Kidney tubule cell (primary cell): ENCODE results near the gene SCAMP2.

Source experiments
- DNase-seq: peaks from one replicate; pipeline ENCODE4 v3.0.0-alpha.2; 2018; ENCODE audit warnings: low spot score

Gene SCAMP2

DNA sequence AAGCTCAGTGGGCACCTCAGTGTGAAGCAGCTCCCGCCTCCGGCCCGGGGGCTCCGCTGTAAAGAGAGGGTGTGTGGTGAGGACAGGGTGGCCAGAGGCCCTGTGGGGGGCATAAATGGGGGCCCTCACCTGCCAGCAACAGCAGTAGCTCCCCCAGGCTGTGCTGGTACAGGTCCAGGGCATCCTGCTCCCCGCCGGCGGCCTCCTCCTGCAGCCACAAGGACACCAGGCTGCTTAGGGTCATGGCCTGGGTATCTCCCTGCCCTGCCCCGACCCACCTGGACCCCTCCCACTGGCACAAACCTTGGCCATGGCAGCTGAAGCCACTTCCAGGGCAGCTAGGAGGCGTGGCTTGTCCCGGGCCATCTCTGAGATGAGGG lies 35.0 kb downstream of the SCAMP2 start:
- no peak for DNase-seq

DNA sequence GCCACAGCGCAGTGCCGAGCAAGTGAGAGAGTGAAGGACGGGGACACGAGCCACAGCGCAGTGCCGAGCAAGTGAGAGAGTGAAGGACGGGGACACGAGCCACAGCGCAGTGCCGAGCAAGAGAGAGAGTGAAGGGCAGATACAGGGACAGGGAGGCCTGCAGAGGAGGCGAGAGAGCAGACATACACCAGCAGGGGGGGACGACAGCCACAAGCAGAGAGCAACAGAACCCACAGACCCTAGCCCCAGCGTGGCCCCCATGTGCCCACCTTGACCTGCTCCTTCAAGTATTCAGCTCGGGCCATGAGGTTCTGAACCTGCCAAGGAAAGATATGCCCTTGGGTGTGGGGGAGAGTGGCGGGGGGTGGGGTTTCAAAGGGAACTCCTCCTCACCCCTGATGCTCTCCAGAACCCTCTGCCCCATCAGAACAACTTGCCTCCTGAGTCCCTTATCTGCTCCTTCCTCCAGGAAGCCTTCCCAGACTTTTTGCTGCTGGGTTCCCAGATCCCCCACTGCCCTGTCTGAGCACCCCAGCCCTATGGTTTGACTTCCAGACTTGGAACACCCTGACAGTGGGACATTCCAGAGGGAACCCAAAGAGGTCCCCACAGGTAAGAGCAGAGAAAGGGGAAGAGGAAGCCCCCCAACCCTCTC lies 35.6 kb downstream of the SCAMP2 start:
- DNase-seq: no peak

DNA sequence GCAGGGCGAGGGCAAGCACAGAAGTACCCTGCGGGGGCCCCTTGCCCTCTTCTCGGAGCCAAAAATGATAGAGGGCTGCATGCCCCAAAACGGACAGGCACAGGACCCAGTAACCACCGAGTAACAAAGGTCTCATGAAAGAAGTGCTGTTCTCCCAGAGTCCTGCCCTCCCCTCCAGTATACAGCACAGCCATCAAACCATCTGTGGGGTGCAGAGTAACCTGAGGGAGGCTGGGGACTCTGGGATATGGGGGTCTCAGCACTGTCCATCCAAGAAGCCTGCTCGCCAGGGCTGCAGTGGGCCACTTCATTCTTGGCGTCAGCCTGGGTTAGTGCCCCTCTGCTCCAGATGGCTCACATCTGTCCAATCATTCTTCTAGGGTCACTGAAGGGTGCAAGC lies 36.3 kb downstream of the SCAMP2 start:
- DNase-seq: no peak

DNA sequence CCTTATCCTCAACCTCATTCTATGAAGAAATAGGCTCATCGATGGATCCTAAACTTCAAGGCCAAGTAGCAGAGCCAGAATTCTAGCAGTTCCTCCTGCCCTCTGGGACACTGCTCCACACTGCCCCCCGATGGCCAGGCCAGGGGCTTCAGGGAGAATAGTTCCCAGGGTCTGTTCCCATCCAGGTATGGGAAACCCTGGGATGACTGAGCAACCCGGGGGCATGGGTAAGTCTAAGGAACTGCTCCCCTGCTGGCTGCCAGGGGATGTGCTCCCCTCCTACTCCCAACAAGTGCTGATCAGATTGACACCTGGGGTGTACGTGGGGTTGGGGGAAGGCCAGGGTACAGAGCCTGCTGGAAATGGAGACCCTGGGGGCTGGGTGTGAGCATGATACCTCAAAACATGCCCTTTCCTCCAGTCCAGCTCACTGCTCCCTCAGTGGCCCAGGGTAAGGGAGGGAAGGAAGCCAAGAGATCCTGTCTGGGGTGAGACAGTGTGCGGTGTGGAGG lies 37.8 kb downstream of the SCAMP2 start:
- peak; percentile 80 for DNase-seq

GRCh38 chr15:74833376-74834107 lies 39.6 kb downstream of the SCAMP2 start:
- DNase-seq: no peak

DNA sequence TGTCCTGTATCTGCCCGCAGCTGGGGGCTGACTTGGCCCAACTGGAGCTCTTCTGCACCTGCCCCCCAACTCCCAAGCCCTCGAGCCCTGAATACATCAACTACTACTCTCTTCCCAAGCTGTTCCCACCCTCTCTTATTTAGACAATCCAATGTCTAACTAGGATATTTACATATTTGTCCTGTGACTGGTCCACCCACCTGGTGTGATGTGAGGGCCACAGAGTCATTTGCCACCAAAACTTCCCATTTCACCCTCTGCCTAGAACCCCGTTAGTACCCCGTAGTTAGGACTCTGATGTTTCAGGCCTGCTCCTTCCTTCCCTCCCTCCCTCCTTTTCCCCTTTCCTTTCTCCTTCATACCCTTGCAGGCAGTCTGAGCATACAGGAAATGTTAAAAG lies 40.3 kb downstream of the SCAMP2 start:
- DNase-seq: no peak

GRCh38 chr15:74831813-74832495 lies 41.2 kb downstream of the SCAMP2 start:
- no peak for DNase-seq

DNA sequence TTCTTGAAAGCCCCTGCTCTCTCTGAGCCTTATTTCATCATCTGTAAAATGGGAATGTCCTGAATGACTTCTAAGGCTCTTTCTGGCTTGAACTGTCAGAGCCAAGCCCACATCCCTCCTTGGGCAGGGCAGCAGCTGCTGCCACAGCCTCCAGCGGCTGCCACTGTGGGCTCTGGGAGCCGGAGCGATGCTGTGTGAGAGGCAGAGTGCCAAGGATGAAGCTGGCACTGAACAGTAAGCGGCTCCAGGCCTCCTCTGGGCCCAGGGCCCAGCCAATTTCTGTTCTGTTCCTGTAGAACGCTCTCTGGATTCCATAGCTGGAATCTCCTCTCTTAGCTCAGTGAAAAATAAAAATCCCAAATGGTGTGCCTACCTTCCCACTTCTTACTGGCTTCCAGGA lies 42.3 kb downstream of the SCAMP2 start:
- no peak for DNase-seq

DNA sequence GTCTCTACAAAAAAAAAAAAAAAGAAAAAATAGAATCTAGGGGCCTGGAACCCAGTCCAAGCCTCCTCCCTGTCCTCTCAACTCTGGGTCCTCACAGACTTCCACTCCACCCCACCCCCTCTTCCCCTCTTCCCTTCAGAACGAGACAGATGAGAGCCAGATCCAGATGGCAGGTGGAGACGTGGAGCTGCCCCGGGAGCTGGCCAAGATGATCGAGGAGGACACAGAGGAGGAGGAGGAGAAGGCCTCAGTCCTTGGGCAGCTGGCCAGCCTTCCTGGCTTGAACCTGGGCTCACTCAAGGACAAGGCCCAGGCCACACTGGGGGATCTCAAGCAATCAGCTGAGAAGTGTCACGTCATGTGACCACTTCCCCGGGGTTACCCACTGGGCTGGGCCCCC lies 43.2 kb downstream of the SCAMP2 start:
- DNase-seq: no peak

DNA sequence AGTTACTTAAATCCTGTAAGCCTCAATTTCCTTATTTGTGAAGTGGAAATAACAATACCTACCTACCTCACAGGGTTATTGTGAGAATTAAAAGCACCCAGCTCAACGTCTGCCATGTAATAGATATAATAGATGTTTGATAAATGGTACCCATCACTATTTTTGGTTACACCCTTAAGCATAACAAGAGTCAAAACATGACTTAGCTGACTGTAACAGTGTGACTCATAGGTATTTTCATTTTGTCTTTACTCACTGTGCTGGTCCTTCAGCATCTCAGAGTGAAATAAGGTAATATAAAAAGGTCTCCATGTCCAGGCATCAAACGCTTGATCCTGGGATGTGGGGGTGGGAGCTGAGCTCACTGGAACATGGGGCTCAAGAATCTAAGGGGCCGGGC lies 43.7 kb downstream of the SCAMP2 start:
- no peak for DNase-seq

DNA sequence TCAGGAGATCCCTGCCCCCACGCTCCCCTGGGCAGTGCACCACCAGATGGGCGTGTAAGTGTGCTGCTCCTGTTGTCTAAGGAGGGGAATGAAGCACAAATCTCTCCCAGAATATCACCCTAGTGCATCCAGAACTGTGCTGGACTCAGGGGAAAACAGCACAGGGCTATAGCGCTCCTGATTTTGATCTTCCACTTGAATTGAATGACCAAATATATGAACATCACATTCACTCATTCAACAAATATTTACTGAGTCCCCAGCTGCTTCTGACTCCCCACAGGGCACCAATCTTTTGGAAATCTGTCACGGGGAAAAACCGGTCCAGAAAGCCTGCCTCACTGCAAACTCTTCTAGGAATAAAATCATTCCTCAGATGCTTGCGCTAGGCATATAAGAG lies 44.3 kb downstream of the SCAMP2 start:
- DNase-seq: no peak

- no peak for DNase-seq
These were observed 45.6 kb downstream of the SCAMP2 start for GRCh38 chr15:74827614-74828013.

DNA sequence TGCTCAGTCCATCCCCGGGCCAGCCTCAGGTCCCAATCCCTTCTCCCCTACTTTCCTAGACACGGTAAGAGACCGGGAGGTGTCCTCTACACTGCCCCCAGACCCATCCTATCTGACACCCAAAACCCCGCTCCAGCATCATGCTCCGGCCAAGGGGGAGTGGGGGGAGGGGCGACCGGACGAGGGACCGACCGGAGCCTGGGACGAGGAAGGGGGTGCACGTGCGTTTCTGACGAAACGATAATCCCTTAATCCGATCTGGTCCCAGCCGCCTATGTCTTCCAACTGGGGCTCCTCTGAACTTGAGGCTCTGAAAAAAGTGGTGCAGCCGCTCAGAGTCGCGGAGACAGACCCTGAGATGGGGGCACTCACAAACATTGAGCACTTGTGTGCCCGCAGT lies 46.2 kb downstream of the SCAMP2 start:
- no peak for DNase-seq

GRCh38 chr15:74826364-74826819 lies 46.8 kb downstream of the SCAMP2 start, which contains the start of gene CPLX3:
CPLX3 (plus strand) TSS chr15:74826627; CDS start chr15:74826704, 77 bp downstream.
- DNase-seq: no peak

DNA sequence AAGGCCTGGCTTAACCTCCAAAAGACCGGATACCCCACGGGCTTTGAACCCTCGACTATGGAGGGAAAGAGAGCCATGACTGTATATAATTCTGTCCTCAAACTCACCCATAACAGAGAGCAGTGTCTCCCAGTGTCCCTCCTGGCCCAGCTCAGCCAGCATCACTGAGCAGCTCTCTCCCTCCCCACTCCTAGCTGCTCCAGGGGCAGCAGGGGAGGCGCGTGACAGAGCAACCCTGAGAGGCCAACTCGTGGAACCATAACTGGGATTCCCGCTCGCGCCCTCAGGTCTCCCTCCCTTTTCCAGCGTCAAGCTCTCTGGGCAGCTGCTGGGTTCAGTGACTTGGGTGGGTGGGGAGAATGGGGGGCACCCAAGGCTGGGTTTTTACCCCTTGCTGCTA lies 47.3 kb downstream of the SCAMP2 start:
- no peak for DNase-seq

- DNase-seq: no peak
These were observed 48.2 kb downstream of the SCAMP2 start for GRCh38 chr15:74824976-74825375.

GRCh38 chr15:74823324-74823723 lies 49.8 kb downstream of the SCAMP2 start:
- no peak for DNase-seq

GRCh38 chr15:74822233-74822632 lies 50.9 kb downstream of the SCAMP2 start:
- no peak for DNase-seq

- DNase-seq: no peak
These were observed 51.4 kb downstream of the SCAMP2 start for GRCh38 chr15:74821790-74822158.

- DNase-seq: no peak
These were observed 51.9 kb downstream of the SCAMP2 start for GRCh38 chr15:74821091-74821789.

GRCh38 chr15:74820056-74820455 lies 53.1 kb downstream of the SCAMP2 start:
- DNase-seq: no peak

DNA sequence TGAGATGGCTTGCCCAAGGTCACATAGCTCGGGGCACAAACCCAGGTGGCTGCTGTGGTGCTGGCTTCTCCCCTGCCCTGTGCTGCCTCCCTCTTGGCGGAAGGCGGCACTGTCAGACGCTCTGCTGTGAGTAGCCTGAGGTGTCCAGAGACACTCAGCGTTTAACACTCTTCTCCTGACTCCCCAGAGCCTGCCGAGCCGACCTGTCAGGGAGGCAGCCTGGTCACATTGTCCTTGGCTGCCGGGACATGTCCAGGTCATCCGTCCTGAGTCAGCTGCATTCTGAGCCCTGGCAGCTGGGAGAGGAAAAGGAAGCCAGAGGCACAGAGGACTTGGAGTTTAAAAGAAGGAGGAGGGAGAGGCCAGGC lies 55.8 kb downstream of the SCAMP2 start:
- DNase-seq: peak; percentile 79
